Right ventricle myocardium inferior (tissue), 1 donor: ENCODE measurements around the gene NTN4. TPM values are rescaled to one million over a fixed set of nuclear protein-coding genes. Genes with fewer than 3 reads are reported as not detected.
"Not testable (repeated sequence)": the region's sequence is repeated elsewhere in the genome, so short reads cannot be mapped to it uniquely, and the experiment has no call there.

ENCODE experiments used
- ATAC-seq: fragments of 200-7000 bp; cut with Tn5 transposase; one replicate; pipeline ENCODE4 v1.9.1; 2020; ENCODE audit warnings: mild to moderate bottlenecking, moderate library complexity
- DNase-seq: peaks from one replicate; pipeline ENCODE4 v3.0.0; 2021; ENCODE audit errors: missing footprints
- intact Hi-C: fragments of 100-400 bp; cut with DNase I; formaldehyde crosslinking; loops from one replicate; pipeline ENCODE4 v1.11.0; 2022
- total RNA-seq: library from RNA; stranded (reverse); fragmentation: NEBNext Ultra II Directional; extraction: Animal tissue kit (Norgen Biotek cat#: 25700); gene quantifications from one replicate; pipeline ENCODE4 v1.2.1, GENCODE V29; 2021
- donor health status: DM: no; HTN: yes; CAD: no; lungs with severe emphysema.

Gene NTN4
- total RNA-seq, 1 donor from 2014 or later, result 74.5 TPM

- ATAC-seq, result no peak
- no peak for DNase-seq
- intact Hi-C loops, result no loop called here
Observed at GRCh38 chr12:95762123-95762785, 28.3 kb downstream of the NTN4 start.

- ATAC-seq (no peak), DNase-seq (no peak)
- intact Hi-C loops, result no loop called here
Observed at GRCh38 chr12:95760371-95760770, 30.2 kb downstream of the NTN4 start.

- intact Hi-C loops, result no loop called here
- ATAC-seq, result no peak
Observed at GRCh38 chr12:95759718-95760117, 30.8 kb downstream of the NTN4 start.

GRCh38 chr12:95759039-95759438, 31.5 kb downstream of the NTN4 start:
- no peak for ATAC-seq
- intact Hi-C loops, result no loop called here
- no peak for DNase-seq

More at GRCh38 chr12:95759718-95760117, 30.8 kb downstream of the NTN4 start:
- DNase-seq, result no peak

- DNase-seq (no peak), ATAC-seq (no peak)
- intact Hi-C loops, result no loop called here
Observed at GRCh38 chr12:95756362-95756761, 34.2 kb downstream of the NTN4 start.

- intact Hi-C loops, result no loop called here
- peak; percentile 93 for ATAC-seq
- no peak for DNase-seq
Observed at GRCh38 chr12:95755261-95755865, 35.2 kb downstream of the NTN4 start.

GRCh38 chr12:95746062-95746461, 44.5 kb downstream of the NTN4 start:
- ATAC-seq, intact Hi-C loops, DNase-seq: not testable (repeated sequence)

- ATAC-seq (peak; percentile 18), DNase-seq (no peak)
- intact Hi-C loops, result loop anchor here (5.0 kb wide), 1 partner anchor 50 kb away; the partner anchor contains the start of gene NTN4
Observed at GRCh38 chr12:95742586-95742985, 48.0 kb downstream of the NTN4 start.

GRCh38 chr12:95741635-95742034, 48.9 kb downstream of the NTN4 start:
- no peak for DNase-seq
- ATAC-seq, result no peak
- intact Hi-C loops, result loop anchor here (5.0 kb wide), 1 partner anchor 51 kb away; the partner anchor contains the start of gene NTN4

GRCh38 chr12:95740751-95741150, 49.8 kb downstream of the NTN4 start:
- DNase-seq (no peak), ATAC-seq (no peak)
- intact Hi-C loops, result loop anchor here (5.0 kb wide), 1 partner anchor 52 kb away; the partner anchor contains the start of gene NTN4

- intact Hi-C loops, result loop anchor here (5.0 kb wide), 1 partner anchor 53 kb away; the partner anchor contains the start of gene NTN4
- ATAC-seq, result peak; percentile 89
- DNase-seq, result peak; percentile 82
Observed at GRCh38 chr12:95739561-95740313, 50.8 kb downstream of the NTN4 start.

GRCh38 chr12:95738024-95738611, 52.4 kb downstream of the NTN4 start:
- DNase-seq, result no peak
- intact Hi-C loops, result no loop called here
- ATAC-seq, result no peak

- DNase-seq, result no peak
- intact Hi-C loops, result no loop called here
- peak; percentile 69 for ATAC-seq
Observed at GRCh38 chr12:95736631-95737030, 53.9 kb downstream of the NTN4 start.

- ATAC-seq, DNase-seq, intact Hi-C loops: not testable (repeated sequence)
Observed at GRCh38 chr12:95735728-95736127, 54.8 kb downstream of the NTN4 start.

GRCh38 chr12:95733141-95733825, 57.3 kb downstream of the NTN4 start:
- intact Hi-C loops, result no loop called here
- DNase-seq (no peak), ATAC-seq (no peak)

- DNase-seq (no peak), ATAC-seq (no peak)
- intact Hi-C loops, result no loop called here
Observed at GRCh38 chr12:95731519-95731958, 59.0 kb downstream of the NTN4 start.

- intact Hi-C loops, result no loop called here
- ATAC-seq, result no peak
- DNase-seq, result no peak
Observed at GRCh38 chr12:95730457-95730856, 60.1 kb downstream of the NTN4 start.

GRCh38 chr12:95726903-95727302, 63.7 kb downstream of the NTN4 start:
- ATAC-seq, result no peak
- intact Hi-C loops, result no loop called here
- no peak for DNase-seq

GRCh38 chr12:95724767-95725166, 65.8 kb downstream of the NTN4 start:
- DNase-seq (no peak), ATAC-seq (no peak)
- intact Hi-C loops, result no loop called here
